GM20431 (cell line): ENCODE results near the gene SETBP1.

ENCODE experiments used
- in situ Hi-C: fragments of 300-500 bp; cut with MseI, MboI; formaldehyde crosslinking; loops from one replicate; pipeline ENCODE4 v1.15.0; 2020; ENCODE audit warnings: low sequenced_read_pairs; ENCODE audit not compliant: unreplicated experiment

Gene SETBP1

DNA sequence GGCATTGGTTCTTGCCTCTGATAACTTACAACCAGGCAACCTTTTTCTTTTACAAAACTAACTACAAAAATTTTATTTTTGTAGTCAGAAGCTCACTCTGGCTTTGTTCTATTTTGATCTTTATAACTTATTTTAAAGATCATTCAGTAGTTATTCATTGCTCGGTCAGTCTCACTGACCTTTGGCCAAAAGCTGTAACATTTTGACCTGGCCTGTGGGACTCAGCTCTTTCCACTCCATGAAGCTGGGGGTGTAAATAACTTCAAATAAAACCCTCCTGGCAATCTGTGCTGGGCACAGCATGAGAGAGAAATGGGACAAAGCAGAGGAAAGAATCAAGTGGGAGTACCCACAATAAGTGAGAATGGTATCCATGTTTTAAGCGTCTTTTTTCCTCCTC lies 380.7 kb downstream of the SETBP1 start:
- in situ Hi-C loops, result no loop called here

DNA sequence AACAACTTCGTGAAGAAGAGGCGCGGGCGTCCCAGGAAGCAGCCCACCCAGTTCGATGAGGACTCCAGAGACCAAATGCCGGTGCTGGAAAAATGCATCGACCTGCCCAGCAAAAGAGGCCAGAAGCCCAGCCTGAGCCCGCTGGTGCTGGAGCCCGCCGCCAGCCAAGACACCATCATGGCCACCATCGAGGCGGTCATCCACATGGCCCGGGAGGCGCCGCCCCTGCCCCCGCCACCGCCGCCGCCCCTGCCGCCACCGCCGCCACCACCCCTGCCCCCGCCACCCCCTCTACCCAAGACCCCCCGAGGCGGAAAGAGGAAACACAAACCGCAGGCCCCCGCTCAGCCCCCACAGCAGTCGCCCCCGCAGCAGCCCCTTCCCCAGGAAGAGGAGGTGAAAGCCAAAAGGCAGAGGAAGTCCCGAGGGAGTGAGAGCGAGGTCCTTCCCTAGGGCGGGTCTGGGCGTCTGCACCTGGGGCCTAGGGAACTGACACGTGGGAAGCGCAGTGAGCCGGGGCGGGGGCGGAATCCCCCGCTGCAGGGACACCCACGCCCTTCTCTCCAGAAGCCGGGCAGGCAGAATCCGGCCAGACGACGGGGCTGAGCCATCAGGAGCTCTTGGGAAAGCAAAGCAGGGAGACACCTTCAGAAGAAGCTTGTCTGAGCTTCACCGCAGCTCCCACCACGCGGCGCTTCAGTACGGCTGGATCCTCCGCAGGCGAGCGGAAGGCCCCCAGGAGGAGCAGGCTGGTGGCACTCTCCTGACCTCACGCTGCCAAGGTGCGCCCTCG lies 382.8 kb downstream of the SETBP1 start:
- in situ Hi-C loops, result no loop called here

GRCh38 chr18:45066210-45066609 lies 385.5 kb downstream of the SETBP1 start:
- in situ Hi-C loops, result no loop called here

DNA sequence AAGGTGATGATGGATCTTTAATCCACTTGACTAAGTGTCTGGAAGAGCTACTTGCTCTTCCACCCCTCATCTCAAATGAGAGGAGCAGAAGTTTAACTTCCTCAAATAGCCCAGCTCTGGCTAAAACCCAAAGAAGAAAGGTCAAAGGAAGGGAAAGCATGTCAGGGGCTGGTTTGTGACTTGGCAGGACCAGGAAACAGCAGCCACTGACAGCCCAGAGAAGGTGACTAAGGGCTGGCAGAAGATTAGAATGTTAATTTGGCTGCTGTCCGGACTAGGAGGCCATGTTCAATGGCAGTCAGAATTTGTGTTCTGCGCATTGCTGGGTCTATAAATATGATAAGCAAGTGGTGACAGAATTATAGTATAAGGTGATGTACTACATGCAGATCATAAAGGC lies 386.2 kb downstream of the SETBP1 start:
- in situ Hi-C loops, result no loop called here

- in situ Hi-C loops, result no loop called here
These were observed 387.9 kb downstream of the SETBP1 start for GRCh38 chr18:45068400-45069094.

GRCh38 chr18:45069546-45069945 lies 388.9 kb downstream of the SETBP1 start:
- in situ Hi-C loops, result no loop called here

- in situ Hi-C loops, result no loop called here
These were observed 391.3 kb downstream of the SETBP1 start for GRCh38 chr18:45071956-45072355.

DNA sequence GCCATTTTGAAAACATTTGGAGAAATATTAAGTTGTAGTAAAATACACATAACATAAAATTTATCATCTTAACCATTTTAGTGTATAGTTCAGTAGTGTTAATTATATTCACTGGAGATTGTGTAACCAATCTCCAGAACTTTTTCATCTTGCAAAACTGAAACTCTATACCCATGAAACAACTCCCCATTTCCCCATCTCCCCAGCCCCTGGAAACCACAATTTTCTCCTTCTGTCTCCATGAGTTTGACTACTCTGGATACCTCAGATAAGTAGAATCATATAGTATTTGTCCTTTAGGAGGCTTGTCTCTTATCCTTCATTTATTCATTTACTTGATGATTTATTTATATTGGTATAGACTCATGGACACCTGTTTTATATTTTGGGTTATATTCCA lies 392.9 kb downstream of the SETBP1 start:
- in situ Hi-C loops, result no loop called here

GRCh38 chr18:45081566-45082181 lies 401.0 kb downstream of the SETBP1 start:
- in situ Hi-C loops, result no loop called here

DNA sequence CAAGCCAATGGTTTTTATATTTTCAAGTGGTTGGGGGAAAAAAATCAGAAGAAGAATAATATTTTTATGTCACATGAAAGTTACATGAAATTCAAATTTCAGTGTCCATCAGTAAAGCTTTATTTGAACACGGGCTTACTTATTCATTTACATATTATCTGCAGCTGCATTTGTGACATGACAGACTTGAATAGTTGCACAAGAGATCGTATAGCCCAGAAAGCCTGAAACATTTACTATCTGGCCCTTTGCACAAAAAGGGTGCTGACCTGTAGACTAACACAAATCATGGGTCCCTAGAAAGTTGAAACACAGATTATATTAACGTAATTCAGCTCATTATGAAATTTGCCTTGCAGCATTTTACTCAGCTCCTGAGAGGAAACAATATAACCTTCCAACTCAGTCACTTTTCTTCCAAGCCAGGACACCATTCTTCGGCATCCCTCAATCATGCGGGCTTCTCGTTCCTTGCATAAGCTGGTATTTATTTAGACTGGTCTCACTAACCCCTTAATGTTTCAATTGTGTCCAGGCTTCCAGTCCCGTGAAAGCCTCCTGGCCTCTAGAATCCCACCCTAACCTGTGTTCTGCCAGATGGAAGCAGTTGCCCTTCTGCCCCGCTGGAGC lies 402.7 kb downstream of the SETBP1 start:
- in situ Hi-C loops, result no loop called here

GRCh38 chr18:45084206-45084605 lies 403.5 kb downstream of the SETBP1 start:
- in situ Hi-C loops, result no loop called here

DNA sequence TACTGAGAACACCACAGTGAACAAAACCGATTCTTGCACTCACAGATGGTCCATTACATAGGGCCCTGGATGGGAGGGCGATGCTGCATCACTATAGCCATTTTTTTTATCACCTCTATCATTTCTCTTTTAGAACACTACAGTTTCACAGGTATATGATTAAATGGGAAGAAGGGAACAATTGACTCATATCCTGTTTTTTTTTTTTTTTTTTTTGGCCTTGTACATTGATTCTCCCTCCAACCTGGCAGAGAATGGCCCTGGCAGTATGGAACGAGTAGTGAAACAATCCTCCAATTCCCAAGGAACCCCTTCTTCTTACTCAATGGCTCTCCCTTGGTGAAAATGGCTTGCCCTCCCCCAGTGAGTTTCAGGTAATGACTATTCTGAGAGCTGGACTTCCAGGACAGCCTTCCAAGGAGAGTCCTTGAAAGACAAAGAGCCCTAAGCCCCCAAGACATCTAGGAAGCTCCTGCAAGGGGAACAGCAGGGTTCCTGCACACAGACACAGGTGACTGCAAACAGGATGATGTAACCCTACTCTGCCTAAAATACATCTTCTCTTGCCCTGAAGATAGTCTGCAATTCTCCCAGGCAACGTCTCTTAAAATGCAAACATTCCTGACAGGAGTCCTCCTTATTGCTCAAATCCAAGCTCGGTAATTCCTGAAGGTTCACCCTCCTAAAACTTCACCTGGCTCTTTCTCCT lies 405.4 kb downstream of the SETBP1 start:
- in situ Hi-C loops, result no loop called here

GRCh38 chr18:45086777-45087176 lies 406.1 kb downstream of the SETBP1 start:
- in situ Hi-C loops, result no loop called here

GRCh38 chr18:45090526-45091140 lies 409.9 kb downstream of the SETBP1 start:
- in situ Hi-C loops, result no loop called here

- in situ Hi-C loops, result no loop called here
These were observed 419.8 kb downstream of the SETBP1 start for GRCh38 chr18:45100321-45101105.

DNA sequence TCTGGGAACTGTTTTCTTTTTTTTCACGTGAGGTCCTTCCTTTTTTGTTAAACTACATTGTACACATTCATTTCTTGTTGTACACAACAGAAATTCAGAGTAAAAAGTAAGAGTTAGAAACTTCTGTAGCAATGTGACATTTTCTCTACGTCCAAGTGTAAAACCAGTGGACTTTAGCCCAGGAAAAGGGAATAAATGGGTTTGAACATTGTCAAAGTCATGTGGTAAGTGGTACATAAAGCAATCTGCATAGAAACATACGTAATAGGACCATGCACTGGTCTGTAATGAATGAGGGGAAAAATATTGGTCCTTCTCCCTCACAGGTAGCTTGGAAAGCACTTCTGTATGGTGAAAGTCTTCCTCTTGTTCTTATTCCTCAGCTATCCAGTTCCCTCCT lies 421.4 kb downstream of the SETBP1 start:
- in situ Hi-C loops, result no loop called here

DNA sequence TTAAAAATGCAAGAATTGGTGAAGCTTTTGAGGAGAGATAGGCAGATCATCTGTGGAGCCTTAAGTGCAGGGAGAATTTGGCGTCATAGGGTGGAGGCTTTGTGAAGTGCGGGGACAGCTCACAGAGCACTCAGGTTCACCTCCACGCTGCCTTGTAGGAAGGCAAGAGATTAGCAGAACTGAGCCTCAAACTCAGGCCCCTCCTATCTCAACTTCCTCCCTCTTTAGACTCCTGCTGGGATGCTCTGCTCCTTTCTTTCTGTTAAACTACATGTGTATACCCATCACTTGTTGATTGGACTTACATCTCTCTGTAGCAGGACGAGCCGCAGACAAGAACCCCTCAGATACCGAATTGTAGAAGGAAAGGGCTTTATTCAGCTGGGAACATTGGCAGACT lies 422.2 kb downstream of the SETBP1 start:
- in situ Hi-C loops, result no loop called here

DNA sequence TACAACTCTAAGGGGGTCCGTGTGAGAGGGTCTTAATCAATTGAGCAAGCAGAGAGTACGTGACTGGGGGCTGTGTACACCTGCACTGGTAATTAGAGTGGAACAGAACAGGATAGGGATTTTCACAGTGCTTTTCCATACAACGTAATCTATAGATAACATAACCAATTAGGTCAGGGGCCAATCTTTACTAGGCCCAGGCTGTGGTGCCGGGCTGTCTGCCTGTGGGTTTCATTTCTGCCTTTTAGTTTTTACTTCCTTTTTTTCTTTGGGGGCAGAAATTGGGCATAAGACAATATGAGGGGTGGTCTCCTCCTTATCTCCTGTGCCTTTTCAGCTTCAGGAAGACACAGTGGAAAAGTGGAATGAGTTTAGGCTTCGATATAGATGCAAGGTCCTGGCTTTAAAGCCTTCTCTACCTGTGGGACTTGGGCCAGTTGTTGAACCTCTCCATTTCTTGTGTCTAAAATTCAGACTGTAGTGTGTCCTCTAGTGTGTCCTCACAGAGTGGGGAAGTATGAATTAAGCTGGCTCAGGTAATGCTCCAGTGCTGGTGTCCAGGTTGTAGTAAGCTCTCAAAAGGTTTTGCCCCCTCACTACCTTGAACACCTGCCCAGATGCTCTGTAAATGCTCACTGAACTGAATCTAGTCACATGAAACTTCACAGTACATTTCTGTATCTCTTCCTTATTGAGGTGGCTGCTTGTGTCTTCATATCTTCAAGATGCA lies 422.8 kb downstream of the SETBP1 start:
- in situ Hi-C loops, result no loop called here
